Left renal pelvis (tissue), 4 donors: Measurements from ENCODE around the gene ASTN2. TPM values are rescaled to one million over a fixed set of nuclear protein-coding genes. Genes with fewer than 3 reads are reported as not detected.

Experiments used
- DNase-seq, 4 donors: peaks; one replicate each; pipeline ENCODE4 v3.0.0-alpha.2; 2013; ENCODE audit warnings: low read depth in 4 of 4, low spot score in 3 of 4
- polyA plus RNA-seq, 4 donors: library from polyadenylated mRNA; unstranded; fragments of 120-200 nt; gene quantifications; one replicate each; pipeline ENCODE4 v1.2.1, GENCODE V29; 2013; ENCODE audit not compliant: insufficient read length in 4 of 4

The ASTN2 gene, protein sequence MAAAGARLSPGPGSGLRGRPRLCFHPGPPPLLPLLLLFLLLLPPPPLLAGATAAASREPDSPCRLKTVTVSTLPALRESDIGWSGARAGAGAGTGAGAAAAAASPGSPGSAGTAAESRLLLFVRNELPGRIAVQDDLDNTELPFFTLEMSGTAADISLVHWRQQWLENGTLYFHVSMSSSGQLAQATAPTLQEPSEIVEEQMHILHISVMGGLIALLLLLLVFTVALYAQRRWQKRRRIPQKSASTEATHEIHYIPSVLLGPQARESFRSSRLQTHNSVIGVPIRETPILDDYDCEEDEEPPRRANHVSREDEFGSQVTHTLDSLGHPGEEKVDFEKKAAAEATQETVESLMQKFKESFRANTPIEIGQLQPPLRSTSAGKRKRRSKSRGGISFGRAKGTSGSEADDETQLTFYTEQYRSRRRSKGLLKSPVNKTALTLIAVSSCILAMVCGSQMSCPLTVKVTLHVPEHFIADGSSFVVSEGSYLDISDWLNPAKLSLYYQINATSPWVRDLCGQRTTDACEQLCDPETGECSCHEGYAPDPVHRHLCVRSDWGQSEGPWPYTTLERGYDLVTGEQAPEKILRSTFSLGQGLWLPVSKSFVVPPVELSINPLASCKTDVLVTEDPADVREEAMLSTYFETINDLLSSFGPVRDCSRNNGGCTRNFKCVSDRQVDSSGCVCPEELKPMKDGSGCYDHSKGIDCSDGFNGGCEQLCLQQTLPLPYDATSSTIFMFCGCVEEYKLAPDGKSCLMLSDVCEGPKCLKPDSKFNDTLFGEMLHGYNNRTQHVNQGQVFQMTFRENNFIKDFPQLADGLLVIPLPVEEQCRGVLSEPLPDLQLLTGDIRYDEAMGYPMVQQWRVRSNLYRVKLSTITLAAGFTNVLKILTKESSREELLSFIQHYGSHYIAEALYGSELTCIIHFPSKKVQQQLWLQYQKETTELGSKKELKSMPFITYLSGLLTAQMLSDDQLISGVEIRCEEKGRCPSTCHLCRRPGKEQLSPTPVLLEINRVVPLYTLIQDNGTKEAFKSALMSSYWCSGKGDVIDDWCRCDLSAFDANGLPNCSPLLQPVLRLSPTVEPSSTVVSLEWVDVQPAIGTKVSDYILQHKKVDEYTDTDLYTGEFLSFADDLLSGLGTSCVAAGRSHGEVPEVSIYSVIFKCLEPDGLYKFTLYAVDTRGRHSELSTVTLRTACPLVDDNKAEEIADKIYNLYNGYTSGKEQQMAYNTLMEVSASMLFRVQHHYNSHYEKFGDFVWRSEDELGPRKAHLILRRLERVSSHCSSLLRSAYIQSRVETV (N-terminal part only)
- polyA plus RNA-seq, result 10 to 100 TPM; 14.0 to 22.6 (median 16.4) TPM

DNA sequence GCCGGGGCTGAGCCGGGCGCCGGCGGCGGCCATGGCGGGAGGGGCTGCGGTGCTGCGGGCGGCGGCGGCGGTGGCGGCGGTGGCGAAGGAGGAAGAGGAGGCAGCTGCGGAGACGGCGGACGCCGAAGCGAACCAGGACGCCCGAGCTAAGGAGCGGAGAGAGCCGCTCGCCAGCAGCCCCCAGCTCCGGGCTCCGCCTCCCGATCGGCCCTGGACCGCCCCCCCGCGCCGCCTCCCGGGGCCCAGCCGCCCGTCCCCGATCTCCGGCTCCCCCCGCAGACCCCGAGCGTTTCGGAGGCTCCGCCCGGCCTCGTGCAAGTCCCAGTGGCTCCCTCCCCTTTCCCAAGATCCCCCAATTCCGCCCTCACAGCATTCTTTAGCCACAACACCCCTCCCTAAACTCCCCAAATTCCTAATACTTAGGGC, at the start of gene ASTN2:
ASTN2 (minus strand) TSS at position 152 of the 426 bp plus-strand sequence; CDS start at position 33, 119 bp downstream.
- no peak for DNase-seq

DNA sequence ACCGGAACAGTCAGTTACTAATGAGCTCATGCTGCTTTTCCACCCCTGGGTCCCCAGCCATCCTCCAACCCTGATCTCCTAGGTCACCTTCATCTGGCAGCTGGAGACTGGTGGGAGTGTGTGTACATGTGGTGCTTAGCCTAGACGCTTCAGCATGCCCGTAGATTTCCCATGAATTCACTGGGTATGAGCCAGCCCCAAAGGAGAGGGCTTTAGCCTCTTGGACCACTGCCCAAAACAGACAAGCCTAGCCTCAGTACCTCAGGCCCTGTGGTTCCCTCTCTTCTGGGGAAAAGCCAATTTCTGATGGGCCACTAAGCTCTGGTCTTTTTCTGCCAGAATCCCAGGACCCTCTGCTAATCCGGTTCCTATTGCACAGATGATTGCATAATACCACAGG, 48.0 kb upstream of the ASTN2 start:
- DNase-seq, result no peak

DNA sequence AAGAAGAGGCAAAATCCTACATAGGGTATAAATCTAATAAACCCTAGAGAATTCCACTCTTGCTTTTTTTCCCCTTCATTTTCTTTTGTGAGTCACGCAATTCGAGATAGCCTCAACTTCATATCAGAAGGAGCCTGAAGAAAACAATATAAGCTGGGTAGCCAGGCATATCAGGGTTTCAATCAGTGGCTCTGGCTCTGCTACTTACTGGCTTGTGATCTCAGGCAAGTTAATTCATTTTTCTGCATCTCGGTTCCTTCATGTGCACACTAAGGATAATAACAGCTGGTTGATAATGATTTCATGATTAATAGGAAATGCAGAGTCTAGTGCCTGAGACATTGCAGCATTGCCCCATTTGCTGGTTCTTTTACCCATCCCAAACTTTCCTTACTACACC, 46.5 kb upstream of the ASTN2 start:
- no peak for DNase-seq

DNA sequence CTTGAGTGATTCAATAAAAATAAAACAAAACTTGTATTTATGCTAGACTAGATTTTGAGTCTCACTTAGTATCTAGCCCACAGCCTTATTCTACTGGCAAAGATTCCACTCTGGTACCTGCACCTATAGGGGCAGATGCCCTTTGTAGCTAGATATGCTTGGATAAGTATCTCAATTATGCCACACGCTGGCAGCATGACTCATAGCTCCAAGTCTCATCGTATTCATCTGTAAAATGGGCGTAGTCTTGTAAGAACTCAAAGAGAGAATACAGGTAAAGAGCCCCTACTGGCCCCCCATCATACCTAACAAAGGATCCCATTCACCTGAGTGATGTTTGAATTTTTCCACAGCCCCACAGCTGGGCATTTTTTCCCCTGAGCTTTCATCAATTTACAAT, 45.9 kb upstream of the ASTN2 start:
- DNase-seq, result no peak

DNA sequence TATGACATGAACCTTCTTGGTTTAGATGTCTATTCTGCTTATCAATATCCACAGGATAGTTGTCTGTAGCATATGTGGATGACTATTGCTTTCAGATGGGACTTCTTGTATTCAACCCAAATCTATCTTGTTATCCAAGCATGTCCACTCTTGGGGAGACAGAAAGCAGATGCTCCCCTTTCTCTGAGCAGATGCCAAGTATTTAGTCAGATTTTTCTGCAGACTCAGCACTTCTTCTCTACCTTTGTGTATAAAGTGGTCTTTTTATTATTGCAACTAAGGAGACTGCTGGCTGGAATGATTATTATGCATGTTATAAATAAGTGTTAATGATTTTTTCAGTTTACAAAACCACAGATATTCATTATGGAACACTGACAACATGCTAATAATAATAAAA, 45.1 kb upstream of the ASTN2 start:
- no peak for DNase-seq

DNA sequence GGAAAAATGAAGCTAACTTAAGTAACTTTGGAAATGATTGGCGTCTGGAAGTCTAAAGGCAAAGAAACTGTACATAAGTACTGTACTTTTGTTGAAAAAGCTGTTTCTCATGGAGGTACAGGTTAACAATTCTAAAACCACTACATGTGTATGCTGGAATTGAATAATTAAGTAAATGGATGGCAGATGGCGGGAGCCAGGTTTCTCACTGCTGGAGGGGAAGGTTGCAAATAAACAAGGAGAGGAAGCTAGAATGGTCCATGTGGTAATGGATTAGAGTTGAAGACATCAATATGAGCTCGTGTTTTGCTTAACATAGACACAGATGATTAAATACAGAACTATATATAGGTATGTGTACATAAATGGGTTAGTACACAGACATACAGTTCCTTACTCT, 43.2 kb upstream of the ASTN2 start:
- no peak for DNase-seq

DNA sequence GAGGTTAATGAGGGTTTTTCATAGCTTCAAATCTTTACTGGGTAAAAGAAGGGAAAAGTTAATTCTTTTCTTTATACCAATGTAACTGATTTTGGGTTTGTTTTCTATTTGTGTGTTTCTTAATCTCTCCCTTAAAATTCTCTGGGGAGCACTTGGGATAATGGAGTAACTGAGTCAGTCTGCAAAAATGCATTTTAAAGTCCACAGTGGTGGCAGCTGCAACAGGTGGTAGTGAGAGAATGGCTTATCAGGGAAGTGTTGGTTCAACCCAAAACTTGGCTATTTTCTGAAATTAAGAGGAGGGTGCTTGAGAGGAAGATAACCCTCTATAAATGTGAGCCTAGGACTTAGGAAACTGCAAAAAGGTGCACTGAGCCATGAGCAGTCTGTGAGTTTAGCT, 39.9 kb upstream of the ASTN2 start:
- DNase-seq, result no peak

DNA sequence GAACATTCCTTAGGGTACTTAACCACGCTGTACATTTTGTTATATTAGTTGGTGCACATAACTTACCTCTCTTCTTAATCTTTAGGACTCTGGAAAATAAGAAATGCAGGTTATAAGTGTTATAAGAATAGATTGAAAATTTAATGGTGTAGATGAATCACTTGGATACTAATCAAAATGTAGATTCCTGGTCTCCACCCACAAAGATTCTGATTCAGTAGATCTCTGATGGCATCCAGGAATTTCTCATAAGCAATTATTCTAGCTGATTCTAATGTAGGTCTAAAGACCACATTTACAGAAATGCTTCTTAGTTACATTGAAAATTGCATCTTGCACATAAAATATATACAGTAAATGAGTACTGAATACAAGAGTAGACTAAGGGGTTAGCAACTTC, 38.9 kb upstream of the ASTN2 start:
- DNase-seq, result no peak

DNA sequence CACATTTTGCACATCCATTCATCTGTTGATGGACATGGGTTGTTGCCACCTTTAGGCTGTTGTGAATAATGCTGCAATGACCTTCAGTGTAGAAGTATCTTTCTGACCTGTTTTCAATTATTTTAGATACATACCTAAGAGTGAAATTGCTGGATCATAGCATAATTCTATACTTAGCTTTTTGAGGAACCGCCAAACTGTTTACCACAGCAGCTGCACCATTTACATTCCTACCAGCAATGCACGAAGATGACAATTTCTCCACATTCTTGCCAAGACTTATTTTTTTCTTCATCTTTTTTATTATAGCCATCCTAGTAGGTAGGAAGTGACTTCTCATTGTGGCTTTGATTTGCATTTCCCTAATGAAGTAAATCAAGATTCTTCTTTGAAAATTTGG, 36.5 kb upstream of the ASTN2 start:
- DNase-seq, result no peak

DNA sequence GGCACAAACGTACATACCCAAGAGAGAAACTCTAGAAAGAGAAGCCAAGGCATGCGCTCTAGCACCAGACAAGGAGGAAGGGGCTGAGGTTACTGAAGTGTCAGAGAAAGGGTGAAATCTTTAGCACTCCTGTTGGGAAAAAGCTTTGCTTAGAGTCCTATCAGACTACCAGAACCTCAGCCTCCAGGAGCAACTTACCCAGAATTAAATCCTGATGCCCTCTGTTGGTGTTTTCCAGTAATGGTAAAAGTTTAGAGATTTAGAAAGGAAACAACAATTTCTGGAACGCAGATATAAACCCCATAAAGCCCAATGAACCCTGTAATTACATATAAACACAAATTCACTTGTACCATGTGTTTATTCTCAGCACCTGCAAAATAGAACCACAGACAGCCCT, 33.2 kb upstream of the ASTN2 start:
- DNase-seq, result peak in 1 of 4 donors; percentile 2

DNA sequence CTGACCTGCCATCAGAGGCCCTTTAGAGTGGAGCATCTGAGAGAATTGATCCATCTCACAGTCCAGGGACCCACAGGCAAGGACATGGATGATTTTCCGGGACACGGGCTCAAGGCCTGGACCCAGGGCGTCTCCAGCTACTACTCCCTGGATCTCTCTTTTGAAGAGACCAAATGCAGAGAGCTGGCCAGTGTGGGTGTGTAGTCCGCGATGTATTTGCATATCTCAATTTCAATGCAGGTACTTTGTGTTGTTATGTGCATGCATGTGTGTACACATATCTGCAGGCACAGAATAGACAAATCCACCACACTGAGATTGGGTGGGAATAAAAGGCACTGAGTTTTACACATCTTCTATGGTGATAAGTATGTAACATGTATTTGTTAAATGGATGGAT, 30.8 kb upstream of the ASTN2 start:
- DNase-seq, result no peak

DNA sequence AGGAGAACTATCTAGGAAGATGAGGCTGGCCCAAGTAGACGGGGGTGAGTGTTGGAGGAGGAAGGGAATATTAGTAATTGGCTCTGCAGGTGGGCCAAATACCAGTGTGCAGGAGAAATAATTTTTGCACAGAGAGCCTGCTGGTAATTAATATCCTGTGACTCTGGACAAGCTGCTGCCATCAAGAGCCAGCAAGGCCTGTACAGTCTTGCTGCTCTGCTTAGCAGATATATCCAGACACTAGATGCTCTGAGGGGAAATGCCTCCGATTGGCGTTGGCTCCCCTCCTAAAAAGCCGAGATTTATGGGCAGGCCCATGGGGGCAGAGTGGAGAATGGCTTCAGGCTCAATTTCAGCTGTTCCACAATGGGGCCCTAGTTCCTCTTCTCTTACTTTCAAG, 29.6 kb upstream of the ASTN2 start:
- no peak for DNase-seq

DNA sequence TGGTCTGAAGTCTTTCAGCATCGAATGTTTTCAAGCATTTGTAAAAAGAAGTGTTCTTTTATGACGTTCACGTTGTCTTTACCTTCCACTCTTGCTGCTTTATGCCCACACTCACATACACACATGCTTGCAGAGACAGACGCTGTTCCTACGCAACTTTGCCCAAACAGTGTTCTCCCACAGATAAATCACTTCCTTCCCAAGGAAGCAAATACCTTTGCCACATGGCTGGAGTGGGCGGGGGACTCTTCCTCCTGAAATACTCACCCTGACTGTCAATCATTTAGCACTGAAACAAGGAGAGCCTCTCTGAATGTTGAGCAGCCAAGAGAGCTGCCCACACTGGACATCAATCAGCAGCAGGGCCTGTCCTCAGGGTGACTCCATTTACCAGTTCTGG, 22.4 kb upstream of the ASTN2 start:
- DNase-seq, result no peak

DNA sequence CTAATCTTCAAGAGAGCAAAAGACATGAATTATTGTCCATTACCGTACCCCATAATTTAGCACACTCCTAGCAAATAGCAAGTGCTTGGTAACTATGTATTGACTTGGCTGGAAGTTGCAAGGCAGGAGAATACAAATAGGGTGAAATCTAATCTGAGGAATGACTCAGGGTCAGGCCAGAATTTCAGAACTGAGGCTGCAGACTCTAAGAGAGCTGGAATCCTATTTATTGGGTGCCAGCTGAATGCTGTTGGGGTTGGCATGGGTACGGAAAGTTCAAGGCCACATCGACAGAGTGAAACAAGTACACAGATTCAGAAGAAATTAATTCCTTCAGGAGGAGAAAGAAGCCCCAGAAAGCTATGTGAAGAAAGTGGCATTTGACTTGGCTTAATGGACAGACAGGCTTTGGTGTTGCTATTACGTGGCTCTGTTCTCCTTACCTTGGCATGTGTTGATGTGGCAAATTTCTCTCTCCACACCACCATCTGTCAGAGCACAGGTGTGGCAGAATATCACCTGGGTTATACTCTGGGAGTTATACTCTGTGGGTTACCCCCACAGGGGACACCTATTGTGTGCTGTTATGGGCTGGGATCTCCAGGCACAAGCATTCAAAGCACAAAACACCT, 20.9 kb upstream of the ASTN2 start:
- DNase-seq, result no peak

DNA sequence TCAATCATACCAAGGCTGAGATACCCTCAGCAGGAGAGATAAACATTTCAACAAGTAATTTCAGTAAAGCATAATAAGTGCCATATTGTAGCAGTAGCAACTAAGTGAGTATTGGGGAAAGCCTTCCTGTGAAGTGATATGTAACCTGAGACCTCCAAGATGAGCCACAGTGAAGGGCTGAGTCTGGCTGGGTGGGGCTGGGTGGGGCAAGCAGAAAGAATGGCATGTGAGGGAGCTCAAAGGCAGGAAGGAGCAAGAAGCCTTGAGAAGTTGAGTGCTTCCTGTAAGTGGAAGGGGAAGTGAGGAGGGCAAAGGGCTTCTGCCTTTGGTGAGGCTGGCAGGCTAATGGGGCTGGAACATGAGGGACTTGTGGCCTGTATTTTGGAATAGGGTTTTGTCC, 19.7 kb upstream of the ASTN2 start:
- DNase-seq, result no peak

DNA sequence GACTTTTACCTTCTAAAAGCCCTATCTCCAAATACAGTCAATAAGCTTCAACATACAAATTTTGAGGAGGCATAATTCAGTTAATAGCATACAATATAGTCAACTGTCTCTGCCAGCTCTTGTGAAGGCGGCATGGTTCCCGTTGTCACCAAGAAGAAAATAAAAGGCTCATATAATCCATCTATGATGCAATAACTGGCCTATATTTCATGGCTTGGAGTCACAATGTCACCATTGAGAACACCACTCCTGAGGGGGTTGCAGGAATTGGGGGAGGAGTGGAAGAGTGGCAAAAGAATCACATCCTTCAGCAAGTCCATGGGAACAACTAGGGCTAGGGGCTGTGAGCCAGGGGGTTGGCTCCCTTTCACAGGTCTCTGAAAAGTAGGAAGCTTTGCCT, 16.0 kb upstream of the ASTN2 start:
- no peak for DNase-seq

DNA sequence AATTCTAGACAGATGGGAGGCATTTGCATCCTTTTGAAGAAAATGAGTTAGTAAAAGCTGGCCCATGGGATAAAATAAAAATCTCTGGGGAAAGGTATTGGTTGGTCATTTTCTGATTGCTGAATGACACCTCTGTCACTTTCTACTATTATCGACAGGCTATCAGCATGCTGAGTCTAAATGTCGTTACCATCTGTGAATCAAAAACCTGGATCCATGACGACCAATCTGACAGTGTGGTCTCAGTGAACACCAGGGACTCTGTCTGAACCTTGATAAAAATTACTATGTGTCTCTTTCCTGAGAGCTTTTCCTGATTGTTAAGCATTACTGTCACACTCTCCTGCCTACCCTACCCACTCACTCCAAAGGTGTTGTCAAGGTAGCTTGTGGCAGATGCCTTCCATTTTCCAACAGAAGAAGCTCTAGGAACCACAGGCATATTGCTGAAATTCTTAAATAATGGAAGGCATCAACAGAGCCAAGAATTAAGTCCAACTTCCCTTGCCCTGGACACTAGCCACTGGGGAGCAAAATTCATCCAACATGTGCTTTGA, 12.6 kb upstream of the ASTN2 start:
- DNase-seq, result no peak

DNA sequence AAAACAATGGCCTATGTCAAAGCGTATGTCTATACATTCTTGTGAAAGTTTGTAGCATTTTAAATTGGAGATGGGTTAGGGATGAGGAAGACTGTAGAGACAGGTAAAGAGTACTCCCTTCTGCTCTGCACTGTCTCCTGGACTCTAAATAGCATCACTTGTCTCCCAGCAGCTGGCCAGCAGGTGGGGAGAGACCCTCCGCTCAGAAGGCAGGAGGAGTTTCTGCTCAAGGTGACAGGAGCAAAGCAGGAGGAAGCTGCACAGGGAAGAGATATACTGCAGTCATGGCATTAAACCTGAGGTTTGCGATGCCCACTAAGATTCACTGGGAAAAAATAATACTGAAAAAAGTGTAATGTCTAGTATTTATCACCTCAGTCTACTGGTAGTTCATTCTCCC, 10.7 kb upstream of the ASTN2 start:
- DNase-seq, result no peak

DNA sequence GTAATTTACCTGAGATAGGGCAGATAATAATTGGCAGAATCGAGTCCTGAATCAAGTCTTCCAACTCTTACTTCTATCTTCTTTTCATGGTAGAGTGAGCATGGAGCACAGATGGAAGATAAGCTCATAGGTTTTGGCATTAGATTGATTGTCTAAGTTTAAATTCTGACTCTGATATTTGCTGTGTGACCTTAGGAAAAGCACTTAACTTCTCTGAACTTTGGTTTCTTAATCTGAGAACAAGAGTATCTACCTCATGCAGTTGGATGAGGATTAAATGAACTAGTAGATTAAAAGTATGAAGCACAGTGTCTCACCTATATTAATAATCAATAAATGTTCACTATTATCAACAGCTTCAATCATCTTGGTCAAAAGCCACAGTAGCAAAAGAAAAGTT, 9.4 kb upstream of the ASTN2 start:
- DNase-seq, result no peak

DNA sequence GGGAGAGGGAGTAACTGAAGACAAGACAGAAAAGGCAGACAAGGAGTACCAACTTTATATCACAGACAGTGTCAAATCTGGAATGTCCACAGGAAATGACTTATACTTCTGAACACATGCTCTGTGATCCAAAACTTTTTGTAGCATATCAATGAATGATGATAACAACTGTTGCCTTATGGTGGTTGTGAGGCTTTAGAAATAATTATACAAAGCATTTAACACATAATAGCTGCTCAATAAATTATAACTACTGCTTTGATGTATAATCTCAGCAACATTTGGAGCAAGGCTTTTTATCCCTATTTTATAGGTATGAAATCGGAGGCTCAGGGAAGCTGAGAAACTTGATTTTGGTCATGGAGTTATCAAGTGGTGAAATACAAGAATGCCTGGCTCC, 3.3 kb upstream of the ASTN2 start:
- DNase-seq, result no peak
